Hair follicle dermal papilla cell (primary cell): ENCODE data around the gene CATSPER4. TPM values are rescaled to one million over a fixed set of nuclear protein-coding genes. Genes with fewer than 3 reads are reported as not detected.

Source experiments
- total RNA-seq: library from RNA; depleted of rRNA; stranded (reverse); fragments of >200 nt; gene quantifications from 2 replicates; pipeline ENCODE4 v1.2.3, GENCODE V29; 2012

The CATSPER4 gene
- not detected in 2 replicates for total RNA-seq

GRCh38 chr1:26190373-26190987 lies at the start of gene CATSPER4:
Gene CATSPER4 (plus strand): TSS chr1:26190602. CDS start chr1:26190628, 26 bp downstream.

GRCh38 chr1:26158908-26159742 lies 31.3 kb upstream of the CATSPER4 start, which contains the start of gene FAM110D:
Gene FAM110D (plus strand): TSS chr1:26159079. CDS start chr1:26161292, 2,213 bp downstream.

GRCh38 chr1:26168410-26169197 lies 21.8 kb upstream of the CATSPER4 start, which contains the start of gene C1orf232:
Gene C1orf232 (minus strand): TSS chr1:26168963. CDS start chr1:26168499, 464 bp downstream.

GRCh38 chr1:26169669-26170471 lies 20.5 kb upstream of the CATSPER4 start, which contains the start of gene ZNF593:
Gene ZNF593 (plus strand): TSS chr1:26169908. CDS start chr1:26169984, 76 bp downstream.

GRCh38 chr1:26171084-26172072 lies 19.0 kb upstream of the CATSPER4 start, which contains the start of gene ZNF593OS:
Gene ZNF593OS (minus strand): TSS chr1:26171832. CDS start chr1:26171661, 171 bp downstream.

GRCh38 chr1:26177182-26177684 lies 13.2 kb upstream of the CATSPER4 start, which contains the start of gene CNKSR1:
Gene CNKSR1 (plus strand): TSS chr1:26177491. CDS start chr1:26177548, 57 bp downstream.

GRCh38 chr1:26233903-26234643 lies 43.7 kb downstream of the CATSPER4 start, which contains the start of gene CEP85:
Gene CEP85 (plus strand): TSS chr1:26234200. CDS start chr1:26239784, 5,584 bp downstream.

Other genes starting within 250 kb of the CATSPER4 start
- gene PAFAH2, start 192.5 kb upstream of the CATSPER4 start, total RNA-seq, result 9.1 and 31.7 TPM in 2 replicates
- gene EXTL1, start 168.8 kb upstream of the CATSPER4 start, total RNA-seq, result 1.3 and 2.3 TPM in 2 replicates
- gene SLC30A2, start 144.5 kb upstream of the CATSPER4 start, total RNA-seq, result not detected in 2 replicates
- not detected in 2 replicates for gene TRIM63, start 123.0 kb upstream of the CATSPER4 start, total RNA-seq
- gene PDIK1L, start 78.8 kb upstream of the CATSPER4 start, total RNA-seq, result 4.1 and 6.5 TPM in 2 replicates
- not detected in 2 replicates for gene FAM110D, start 31.5 kb upstream of the CATSPER4 start, total RNA-seq
- gene C1orf232, start 21.6 kb upstream of the CATSPER4 start, total RNA-seq, result not detected in 2 replicates
- 18.2 and 19.1 TPM in 2 replicates for gene ZNF593, start 20.7 kb upstream of the CATSPER4 start, total RNA-seq
- gene ZNF593OS, start 18.8 kb upstream of the CATSPER4 start, total RNA-seq, result not detected in 2 replicates
- gene CNKSR1, start 13.1 kb upstream of the CATSPER4 start, total RNA-seq, result not detected in 2 replicates
- 6.0 and 8.4 TPM in 2 replicates for gene CEP85, start 43.6 kb downstream of the CATSPER4 start, total RNA-seq
- 18.7 and 25.0 TPM in 2 replicates for gene SH3BGRL3, start 89.5 kb downstream of the CATSPER4 start, total RNA-seq
- gene UBXN11, start 116.0 kb downstream of the CATSPER4 start, total RNA-seq, result 3.6 and 5.7 TPM in 2 replicates
- not detected in 2 replicates for gene CD52, start 127.4 kb downstream of the CATSPER4 start, total RNA-seq
- not detected in 2 replicates for gene CRYBG2, start 163.5 kb downstream of the CATSPER4 start, total RNA-seq
- gene ZNF683, start 182.1 kb downstream of the CATSPER4 start, total RNA-seq, result not detected in 2 replicates
- gene LIN28A, start 220.2 kb downstream of the CATSPER4 start, total RNA-seq, result not detected in 2 replicates
- 76.9 and 79.8 TPM in 2 replicates for gene DHDDS, start 241.7 kb downstream of the CATSPER4 start, total RNA-seq